Panc1 (cell line): ENCODE results near the gene CSKMT. TPM values are rescaled to one million over a fixed set of nuclear protein-coding genes. Genes with fewer than 3 reads are reported as not detected.
"Not testable (repeated sequence)": the region's sequence is repeated elsewhere in the genome, so short reads cannot be mapped to it uniquely, and the experiment has no call there.

Source experiments
- ATAC-seq: fragments of 200-7000 bp; cut with Tn5 transposase; 2 replicates; pipeline ENCODE4 v1.9.1; 2020; ENCODE audit warnings: mild to moderate bottlenecking, moderate library complexity
- BruUV-seq: library from RNA; stranded (reverse); fragments of 400-500 nt; replicated peaks from 2 replicates; lab custom pipeline; 2021; lab: Mats Ljungman, UMichigan
- CTCF ChIA-PET: fragments of 300-600 bp; sonication (Branson Sonifier 250); formaldehyde crosslinking; loops from one replicate; lab custom pipeline; 2022; ENCODE audit warnings: antibody characterized with exemption; lab: Charles Lee
- POLR2A ChIA-PET: fragments of 300-600 bp; sonication (Branson Sonifier 250); formaldehyde crosslinking; loops from one replicate; lab custom pipeline; 2022; ENCODE audit warnings: antibody characterized with exemption; lab: Charles Lee
- DNase-seq: peaks from one replicate; pipeline ENCODE4 v3.0.0-alpha.2; 2010; ENCODE audit warnings: low read depth, low spot score
- H3K27ac ChIP-seq: 2 replicates; pipeline ENCODE4 v1.5.1; 2011; ENCODE audit warnings: mild to moderate bottlenecking, low read length, inconsistent platforms
- H3K27me3 ChIP-seq: fragments of 200-500 bp; sonication (Bioruptor generic); 2 replicates; pipeline ENCODE4 v1.6.0; 2014; ENCODE audit warnings: low read length, inconsistent platforms; ENCODE audit not compliant: control insufficient read depth, insufficient read depth
- H3K36me3 ChIP-seq: fragments of 200-500 bp; sonication (Bioruptor generic); 2 replicates; pipeline ENCODE4 v1.5.1; 2014; ENCODE audit warnings: inconsistent platforms, mild to moderate bottlenecking, low read length, moderate library complexity; ENCODE audit not compliant: control insufficient read depth, insufficient read depth
- H3K4me1 ChIP-seq: 2 replicates; pipeline ENCODE4 v1.5.1; 2011; ENCODE audit warnings: inconsistent platforms, mild to moderate bottlenecking, low read length, moderate library complexity; ENCODE audit not compliant: control insufficient read depth, insufficient read depth
- H3K4me3 ChIP-seq, 2 experiments: 2 replicates each; pipeline ENCODE4 v1.5.1; 2011 to 2012; ENCODE audit warnings: low read depth in 2 of 2, low read length in 2 of 2, mild to moderate bottlenecking in 2 of 2, inconsistent platforms in 1 of 2, moderate library complexity in 1 of 2
- H3K9me3 ChIP-seq: fragments of 200-500 bp; sonication (Bioruptor generic); 2 replicates; pipeline ENCODE4 v1.5.1; 2014; ENCODE audit warnings: low read depth, mild to moderate bottlenecking, inconsistent platforms, low read length, moderate library complexity; ENCODE audit not compliant: control insufficient read depth, insufficient read depth
- POLR2AphosphoS5 ChIP-seq: IDR thresholded peaks from 2 replicates; pipeline ENCODE4 v1.6.1; 2012; ENCODE audit warnings: mild to moderate bottlenecking, low read depth, low read length, moderate library complexity
- SIN3A ChIP-seq: IDR thresholded peaks from 2 replicates; pipeline ENCODE4 v1.6.1; 2012; ENCODE audit warnings: low read depth, mild to moderate bottlenecking, low read length, moderate library complexity, borderline replicate concordance; ENCODE audit not compliant: insufficient read depth
- TCF7L2 ChIP-seq: IDR thresholded peaks from 2 replicates; pipeline ENCODE4 v1.6.1; 2011; ENCODE audit warnings: mild to moderate bottlenecking, low read depth, low read length, inconsistent platforms
- in situ Hi-C: cut with HindIII; loops from 2 replicates; pipeline ENCODE4 v1.10.0; 2016; ENCODE audit warnings: low sequenced_read_pairs, low pct_unique_long_range_greater_than_20kb
- intact Hi-C: fragments of 100-400 bp; cut with micrococcal nuclease; formaldehyde crosslinking; loops from one replicate; pipeline ENCODE4 v1.10.0; 2022; ENCODE audit not compliant: unreplicated experiment
- total RNA-seq: library from RNA; stranded (reverse); gene quantifications from one replicate; pipeline ENCODE4 v1.2.1, GENCODE V29; 2021; ENCODE audit not compliant: unreplicated experiment
- TF ChIP-seq, protein P1 (sequence below), 2 experiments: IDR thresholded peaks; 2 replicates each; pipeline ENCODE4 v1.6.1; 2011 to 2012; ENCODE audit warnings: low read depth in 2 of 2, control low read depth in 1 of 2, low read length in 1 of 2, mild to moderate bottlenecking in 1 of 2, moderate library complexity in 1 of 2; ENCODE audit not compliant: insufficient read depth in 1 of 2
- TF ChIP-seq, protein P2 (sequence below): fragments of 450-650 bp; IDR thresholded peaks from 2 replicates; pipeline ENCODE4 v1.5.1; 2017; ENCODE audit warnings: mild to moderate bottlenecking

The CSKMT gene
- total RNA-seq, 1 experiment from 2014 or later, result 36.9 TPM

DNA sequence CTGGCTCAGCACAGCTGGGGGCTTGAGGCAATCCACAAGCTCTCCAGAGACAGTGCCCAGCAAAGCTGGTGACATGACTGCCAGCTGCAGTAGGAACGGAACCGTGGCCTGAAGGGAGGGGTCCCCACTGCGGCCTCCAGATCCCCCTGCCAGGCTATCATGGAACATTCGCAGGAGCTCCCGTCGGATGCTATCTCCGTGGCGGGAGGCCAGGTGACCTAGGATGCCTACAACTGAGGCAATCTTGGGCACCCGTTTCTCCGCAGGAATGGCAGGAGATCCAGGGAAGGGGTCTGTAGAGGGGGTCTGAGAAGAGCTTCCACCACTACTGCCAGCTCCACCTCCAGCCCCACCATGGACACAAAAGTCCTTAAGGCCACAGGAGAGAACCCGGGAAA, 16.1 kb upstream of the CSKMT start:
- no peak for TF ChIP-seq TCF7L2
- TF ChIP-seq, protein P1, sequence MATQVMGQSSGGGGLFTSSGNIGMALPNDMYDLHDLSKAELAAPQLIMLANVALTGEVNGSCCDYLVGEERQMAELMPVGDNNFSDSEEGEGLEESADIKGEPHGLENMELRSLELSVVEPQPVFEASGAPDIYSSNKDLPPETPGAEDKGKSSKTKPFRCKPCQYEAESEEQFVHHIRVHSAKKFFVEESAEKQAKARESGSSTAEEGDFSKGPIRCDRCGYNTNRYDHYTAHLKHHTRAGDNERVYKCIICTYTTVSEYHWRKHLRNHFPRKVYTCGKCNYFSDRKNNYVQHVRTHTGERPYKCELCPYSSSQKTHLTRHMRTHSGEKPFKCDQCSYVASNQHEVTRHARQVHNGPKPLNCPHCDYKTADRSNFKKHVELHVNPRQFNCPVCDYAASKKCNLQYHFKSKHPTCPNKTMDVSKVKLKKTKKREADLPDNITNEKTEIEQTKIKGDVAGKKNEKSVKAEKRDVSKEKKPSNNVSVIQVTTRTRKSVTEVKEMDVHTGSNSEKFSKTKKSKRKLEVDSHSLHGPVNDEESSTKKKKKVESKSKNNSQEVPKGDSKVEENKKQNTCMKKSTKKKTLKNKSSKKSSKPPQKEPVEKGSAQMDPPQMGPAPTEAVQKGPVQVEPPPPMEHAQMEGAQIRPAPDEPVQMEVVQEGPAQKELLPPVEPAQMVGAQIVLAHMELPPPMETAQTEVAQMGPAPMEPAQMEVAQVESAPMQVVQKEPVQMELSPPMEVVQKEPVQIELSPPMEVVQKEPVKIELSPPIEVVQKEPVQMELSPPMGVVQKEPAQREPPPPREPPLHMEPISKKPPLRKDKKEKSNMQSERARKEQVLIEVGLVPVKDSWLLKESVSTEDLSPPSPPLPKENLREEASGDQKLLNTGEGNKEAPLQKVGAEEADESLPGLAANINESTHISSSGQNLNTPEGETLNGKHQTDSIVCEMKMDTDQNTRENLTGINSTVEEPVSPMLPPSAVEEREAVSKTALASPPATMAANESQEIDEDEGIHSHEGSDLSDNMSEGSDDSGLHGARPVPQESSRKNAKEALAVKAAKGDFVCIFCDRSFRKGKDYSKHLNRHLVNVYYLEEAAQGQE (IDR thresholded peaks at IDR 0.05; ENCODE audit: insufficient read depth in 1 of 2, low read depth in 2 of 2, low read length in 1 of 2), result no peak
- TF ChIP-seq, protein P2, sequence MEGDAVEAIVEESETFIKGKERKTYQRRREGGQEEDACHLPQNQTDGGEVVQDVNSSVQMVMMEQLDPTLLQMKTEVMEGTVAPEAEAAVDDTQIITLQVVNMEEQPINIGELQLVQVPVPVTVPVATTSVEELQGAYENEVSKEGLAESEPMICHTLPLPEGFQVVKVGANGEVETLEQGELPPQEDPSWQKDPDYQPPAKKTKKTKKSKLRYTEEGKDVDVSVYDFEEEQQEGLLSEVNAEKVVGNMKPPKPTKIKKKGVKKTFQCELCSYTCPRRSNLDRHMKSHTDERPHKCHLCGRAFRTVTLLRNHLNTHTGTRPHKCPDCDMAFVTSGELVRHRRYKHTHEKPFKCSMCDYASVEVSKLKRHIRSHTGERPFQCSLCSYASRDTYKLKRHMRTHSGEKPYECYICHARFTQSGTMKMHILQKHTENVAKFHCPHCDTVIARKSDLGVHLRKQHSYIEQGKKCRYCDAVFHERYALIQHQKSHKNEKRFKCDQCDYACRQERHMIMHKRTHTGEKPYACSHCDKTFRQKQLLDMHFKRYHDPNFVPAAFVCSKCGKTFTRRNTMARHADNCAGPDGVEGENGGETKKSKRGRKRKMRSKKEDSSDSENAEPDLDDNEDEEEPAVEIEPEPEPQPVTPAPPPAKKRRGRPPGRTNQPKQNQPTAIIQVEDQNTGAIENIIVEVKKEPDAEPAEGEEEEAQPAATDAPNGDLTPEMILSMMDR, result no peak
- H3K27ac ChIP-seq, result no peak overlapping the region
- H3K4me1 ChIP-seq, result peaks cover 18% of the 10 kb centered on the region
- H3K36me3 ChIP-seq, result 0 out of 2 replicates have a peak, but pooled peaks cover 5% of the 10 kb centered on the region
- no peak for ATAC-seq
- intact Hi-C loops, result no loop called here
- H3K4me3 ChIP-seq, result no peak overlapping the region
- BruUV-seq, result no TSS peak
- ChIA-PET CTCF (no interaction called here), POLR2A (interaction anchor here (0.8 kb wide), 1 partner anchor 16 kb away, joined by 4 read pairs; the partner anchor contains the start of genes C11orf98 and CSKMT)
- in situ Hi-C loops, result no loop called here
- no peaks in the 10 kb centered on the region for H3K27me3 ChIP-seq
- H3K9me3 ChIP-seq, result no peaks in the 10 kb centered on the region
- DNase-seq, result no peak

DNA sequence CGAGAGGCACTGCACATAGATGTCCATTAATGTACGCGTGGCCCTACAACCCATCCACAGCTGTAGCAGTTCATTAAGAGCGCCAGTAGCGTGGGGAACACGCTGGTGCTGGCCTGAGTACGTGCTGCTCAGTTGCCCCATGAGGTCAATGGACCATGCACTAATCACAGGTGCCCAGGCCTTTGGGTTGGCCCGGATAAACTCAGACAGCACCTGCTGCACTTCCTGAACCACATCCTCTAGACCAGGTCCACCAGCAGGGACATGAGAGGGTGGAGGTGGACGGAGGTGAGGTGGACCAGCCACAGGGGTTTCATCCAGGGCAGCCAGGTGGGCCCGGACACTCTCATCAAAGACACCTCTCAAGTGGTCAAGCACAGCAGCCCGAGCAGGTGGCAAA, 15.6 kb upstream of the CSKMT start:
- ATAC-seq (no peak), DNase-seq (no peak)
- no peak overlapping the region for H3K27ac ChIP-seq
- no peaks in the 10 kb centered on the region for H3K27me3 ChIP-seq
- no TSS peak for BruUV-seq
- H3K9me3 ChIP-seq, result no peaks in the 10 kb centered on the region
- CTCF ChIA-PET, result no interaction called here
- intact Hi-C loops (no loop called here), in situ Hi-C loops (no loop called here)
- TF ChIP-seq TCF7L2 (no peak), SIN3A (no peak), POLR2AphosphoS5 (no peak)
- TF ChIP-seq, protein P2, result no peak
- TF ChIP-seq, protein P1 (IDR thresholded peaks at IDR 0.05; ENCODE audit: insufficient read depth in 1 of 2, low read depth in 2 of 2, low read length in 1 of 2), result no peak
- 0 out of 2 replicates have a peak, but pooled peaks cover 5% of the 10 kb centered on the region for H3K36me3 ChIP-seq
- POLR2A ChIA-PET, result interaction anchor here (0.7 kb wide), 1 partner anchor 16 kb away, joined by 3 read pairs; the partner anchor contains the start of genes C11orf98 and CSKMT
- peaks cover 18% of the 10 kb centered on the region for H3K4me1 ChIP-seq
- no peak overlapping the region for H3K4me3 ChIP-seq

DNA sequence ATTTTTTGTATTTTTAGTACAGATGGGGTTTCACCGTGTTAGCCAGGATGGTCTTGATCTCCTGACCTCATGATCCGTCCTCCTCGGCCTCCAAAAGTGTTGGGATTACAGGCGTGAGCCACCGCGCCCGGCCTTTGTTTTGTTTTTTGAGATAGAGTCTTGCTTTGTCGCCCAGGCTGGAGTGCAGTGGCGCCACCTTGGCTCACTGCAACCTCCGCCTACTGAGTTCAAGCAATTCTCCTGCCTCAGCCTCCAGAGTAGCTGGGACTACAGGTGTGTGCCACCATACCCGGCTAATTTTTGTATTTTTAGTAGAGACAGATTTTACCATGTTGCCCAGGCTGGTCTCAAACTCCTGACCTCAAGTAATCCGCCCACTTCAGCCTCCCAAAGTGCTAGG, 14.8 kb upstream of the CSKMT start:
- intact Hi-C loops, in situ Hi-C loops, CTCF ChIA-PET, H3K36me3 ChIP-seq, DNase-seq, H3K4me3 ChIP-seq, BruUV-seq, H3K9me3 ChIP-seq, ATAC-seq, H3K27me3 ChIP-seq, H3K27ac ChIP-seq: not testable (repeated sequence)
- peaks cover 14% of the 10 kb centered on the region for H3K4me1 ChIP-seq
- POLR2A ChIA-PET, result interaction anchor here (0.6 kb wide), 1 partner anchor 214 kb away, joined by 8 read pairs; no protein-coding TSS in a partner anchor
